K562 (cell line): ENCODE data around the gene CCNYL1. TPM values are rescaled to one million over a fixed set of nuclear protein-coding genes. Genes with fewer than 3 reads are reported as not detected.

Experiments
- KAT7 ChIP-seq: sonication (generic); formaldehyde crosslinking; IDR thresholded peaks from 2 replicates; pipeline ENCODE4 v1.8.0; 2022; ENCODE audit warnings: missing genetic modification reagents, mild to moderate bottlenecking, borderline replicate concordance
- MYC ChIP-seq, 2 experiments: fragments of 250-450 bp in 1 of 2; sonication (Bioruptor Pico) in 1 of 2; IDR thresholded peaks; 2 replicates each; pipeline versions ENCODE4 v1.5.1 to v1.6.1; 2012 to 2021; ENCODE audit warnings: low read depth in 2 of 2, borderline replicate concordance in 1 of 2, improper control_type of control experiment in 1 of 2, low read length in 1 of 2, mild to moderate bottlenecking in 1 of 2, moderate library complexity in 1 of 2
- NCOA6 ChIP-seq: fragments of 450-650 bp; IDR thresholded peaks from 2 replicates; pipeline ENCODE4 v1.6.1; 2017; ENCODE audit warnings: mild to moderate bottlenecking
- PML ChIP-seq: IDR thresholded peaks from 2 replicates; pipeline ENCODE4 v1.6.1; 2012; ENCODE audit warnings: low read length, inconsistent platforms
- POLR2H ChIP-seq: IDR thresholded peaks from 2 replicates; pipeline ENCODE4 v1.6.1; 2016; ENCODE audit warnings: missing genetic modification characterization, low read depth, mild to moderate bottlenecking, control low read depth, missing compliant biosample characterization, moderate library complexity
- TCF7L2 ChIP-seq: fragments of 150-350 bp; IDR thresholded peaks from 2 replicates; pipeline ENCODE4 v1.6.1; 2016; ENCODE audit warnings: low read depth, mild to moderate bottlenecking, low read length, moderate library complexity
- THRAP3 ChIP-seq: fragments of 450-650 bp; IDR thresholded peaks from 2 replicates; pipeline ENCODE4 v1.6.1; 2016; ENCODE audit warnings: mild to moderate bottlenecking, inconsistent platforms, borderline replicate concordance
- ZNF212 ChIP-seq: fragments of 450-650 bp; formaldehyde crosslinking; IDR thresholded peaks from 2 replicates; pipeline ENCODE4 v1.4.0; 2020; ENCODE audit warnings: mild to moderate bottlenecking
- ZNF561 ChIP-seq: fragments of 450-650 bp; formaldehyde crosslinking; conservative IDR thresholded peaks from 2 replicates; pipeline ENCODE4 v1.4.0; 2020; ENCODE audit warnings: mild to moderate bottlenecking, moderate library complexity
- polyA plus RNA-seq, 8 experiments: library from polyadenylated mRNA; depleted of rRNA in 4 of 8; stranded (reverse) in 5 of 8; unstranded in 3 of 8; fragments of >200 nt; fragmentation: Nextera tagmentation in 2 of 8; fragmentation: Illumina TruSeq in 1 of 8; extraction: Ambion mirVana in 2 of 8; extraction: Trizol in 1 of 8; gene quantifications; 2 replicates each; pipeline versions ENCODE4 v1.2.1 to v1.2.3, GENCODE V29; 2011 to 2014; ENCODE audit warnings: inconsistent platforms in 1 of 8, missing spikeins in 1 of 8
- total RNA-seq, 7 experiments: library from RNA; depleted of rRNA in 6 of 7; stranded (reverse); fragments of >200 nt in 6 of 7; fragmentation: Illumina TruSeq in 2 of 7; extraction: Trizol in 2 of 7; gene quantifications; 2 replicates each; pipeline versions ENCODE4 v1.2.1 to v1.2.3, GENCODE V29; 2011 to 2021; ENCODE audit warnings: low replicate concordance in 1 of 7
- TF ChIP-seq, protein P1 (sequence below): fragments of 450-650 bp; IDR thresholded peaks from 2 replicates; pipeline ENCODE4 v1.6.1; 2016; ENCODE audit warnings: mild to moderate bottlenecking, moderate library complexity
- TF ChIP-seq, protein P2 (sequence below): fragments of 450-650 bp; formaldehyde crosslinking; IDR thresholded peaks from 2 replicates; pipeline ENCODE4 v1.4.0; 2020; ENCODE audit warnings: mild to moderate bottlenecking, moderate library complexity
- TF ChIP-seq, protein P3 (sequence below): fragments of 250-450 bp; sonication (Bioruptor Pico); IDR thresholded peaks from 2 replicates; pipeline ENCODE4 v1.8.0; 2022; ENCODE audit warnings: moderate library complexity, mild to moderate bottlenecking, inconsistent platforms

The CCNYL1 gene
- total and polyA plus RNA-seq, 9 of the 15 experiments (the other 6 are each of a cell fraction or from before 2014, with no cell fraction given) = 1.9 to 7.5 (median 4.7) TPM

DNA sequence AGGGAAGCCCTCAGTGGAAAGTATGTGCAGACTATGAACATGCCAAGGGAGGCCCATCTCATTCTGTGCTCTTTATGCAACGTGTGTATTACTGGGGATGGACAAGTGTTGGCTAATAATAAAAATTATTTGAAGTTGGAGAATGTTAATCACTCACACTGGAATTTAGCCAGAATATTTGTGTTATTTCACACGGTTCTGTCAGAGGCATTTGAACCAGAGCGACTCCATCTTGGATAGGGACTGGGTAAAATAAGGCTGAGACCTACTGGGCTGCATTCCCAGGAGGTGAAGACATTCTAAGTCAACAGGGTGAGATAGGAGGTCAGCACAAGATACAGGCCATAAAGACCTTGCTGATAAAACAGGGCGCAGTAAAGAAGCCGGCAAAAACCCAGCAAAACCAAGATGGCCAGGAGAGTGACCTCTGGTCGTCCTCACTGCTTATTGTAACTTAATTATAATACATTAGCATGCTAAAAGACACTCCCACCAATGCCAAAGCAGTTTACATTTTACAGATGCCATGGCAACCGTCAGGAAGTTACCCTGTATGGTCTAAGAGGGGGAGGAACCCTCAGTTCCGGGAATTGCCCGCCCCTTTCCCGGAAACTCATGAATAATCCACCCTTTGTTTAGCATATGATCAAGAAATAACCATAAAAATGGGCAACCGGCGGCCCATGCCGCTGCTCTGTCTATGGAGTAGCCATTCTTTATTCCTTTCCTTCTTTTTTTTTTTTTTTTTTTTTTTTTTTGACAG, 60.8 kb downstream of the CCNYL1 start (continued):
- TF ChIP-seq, protein P1, sequence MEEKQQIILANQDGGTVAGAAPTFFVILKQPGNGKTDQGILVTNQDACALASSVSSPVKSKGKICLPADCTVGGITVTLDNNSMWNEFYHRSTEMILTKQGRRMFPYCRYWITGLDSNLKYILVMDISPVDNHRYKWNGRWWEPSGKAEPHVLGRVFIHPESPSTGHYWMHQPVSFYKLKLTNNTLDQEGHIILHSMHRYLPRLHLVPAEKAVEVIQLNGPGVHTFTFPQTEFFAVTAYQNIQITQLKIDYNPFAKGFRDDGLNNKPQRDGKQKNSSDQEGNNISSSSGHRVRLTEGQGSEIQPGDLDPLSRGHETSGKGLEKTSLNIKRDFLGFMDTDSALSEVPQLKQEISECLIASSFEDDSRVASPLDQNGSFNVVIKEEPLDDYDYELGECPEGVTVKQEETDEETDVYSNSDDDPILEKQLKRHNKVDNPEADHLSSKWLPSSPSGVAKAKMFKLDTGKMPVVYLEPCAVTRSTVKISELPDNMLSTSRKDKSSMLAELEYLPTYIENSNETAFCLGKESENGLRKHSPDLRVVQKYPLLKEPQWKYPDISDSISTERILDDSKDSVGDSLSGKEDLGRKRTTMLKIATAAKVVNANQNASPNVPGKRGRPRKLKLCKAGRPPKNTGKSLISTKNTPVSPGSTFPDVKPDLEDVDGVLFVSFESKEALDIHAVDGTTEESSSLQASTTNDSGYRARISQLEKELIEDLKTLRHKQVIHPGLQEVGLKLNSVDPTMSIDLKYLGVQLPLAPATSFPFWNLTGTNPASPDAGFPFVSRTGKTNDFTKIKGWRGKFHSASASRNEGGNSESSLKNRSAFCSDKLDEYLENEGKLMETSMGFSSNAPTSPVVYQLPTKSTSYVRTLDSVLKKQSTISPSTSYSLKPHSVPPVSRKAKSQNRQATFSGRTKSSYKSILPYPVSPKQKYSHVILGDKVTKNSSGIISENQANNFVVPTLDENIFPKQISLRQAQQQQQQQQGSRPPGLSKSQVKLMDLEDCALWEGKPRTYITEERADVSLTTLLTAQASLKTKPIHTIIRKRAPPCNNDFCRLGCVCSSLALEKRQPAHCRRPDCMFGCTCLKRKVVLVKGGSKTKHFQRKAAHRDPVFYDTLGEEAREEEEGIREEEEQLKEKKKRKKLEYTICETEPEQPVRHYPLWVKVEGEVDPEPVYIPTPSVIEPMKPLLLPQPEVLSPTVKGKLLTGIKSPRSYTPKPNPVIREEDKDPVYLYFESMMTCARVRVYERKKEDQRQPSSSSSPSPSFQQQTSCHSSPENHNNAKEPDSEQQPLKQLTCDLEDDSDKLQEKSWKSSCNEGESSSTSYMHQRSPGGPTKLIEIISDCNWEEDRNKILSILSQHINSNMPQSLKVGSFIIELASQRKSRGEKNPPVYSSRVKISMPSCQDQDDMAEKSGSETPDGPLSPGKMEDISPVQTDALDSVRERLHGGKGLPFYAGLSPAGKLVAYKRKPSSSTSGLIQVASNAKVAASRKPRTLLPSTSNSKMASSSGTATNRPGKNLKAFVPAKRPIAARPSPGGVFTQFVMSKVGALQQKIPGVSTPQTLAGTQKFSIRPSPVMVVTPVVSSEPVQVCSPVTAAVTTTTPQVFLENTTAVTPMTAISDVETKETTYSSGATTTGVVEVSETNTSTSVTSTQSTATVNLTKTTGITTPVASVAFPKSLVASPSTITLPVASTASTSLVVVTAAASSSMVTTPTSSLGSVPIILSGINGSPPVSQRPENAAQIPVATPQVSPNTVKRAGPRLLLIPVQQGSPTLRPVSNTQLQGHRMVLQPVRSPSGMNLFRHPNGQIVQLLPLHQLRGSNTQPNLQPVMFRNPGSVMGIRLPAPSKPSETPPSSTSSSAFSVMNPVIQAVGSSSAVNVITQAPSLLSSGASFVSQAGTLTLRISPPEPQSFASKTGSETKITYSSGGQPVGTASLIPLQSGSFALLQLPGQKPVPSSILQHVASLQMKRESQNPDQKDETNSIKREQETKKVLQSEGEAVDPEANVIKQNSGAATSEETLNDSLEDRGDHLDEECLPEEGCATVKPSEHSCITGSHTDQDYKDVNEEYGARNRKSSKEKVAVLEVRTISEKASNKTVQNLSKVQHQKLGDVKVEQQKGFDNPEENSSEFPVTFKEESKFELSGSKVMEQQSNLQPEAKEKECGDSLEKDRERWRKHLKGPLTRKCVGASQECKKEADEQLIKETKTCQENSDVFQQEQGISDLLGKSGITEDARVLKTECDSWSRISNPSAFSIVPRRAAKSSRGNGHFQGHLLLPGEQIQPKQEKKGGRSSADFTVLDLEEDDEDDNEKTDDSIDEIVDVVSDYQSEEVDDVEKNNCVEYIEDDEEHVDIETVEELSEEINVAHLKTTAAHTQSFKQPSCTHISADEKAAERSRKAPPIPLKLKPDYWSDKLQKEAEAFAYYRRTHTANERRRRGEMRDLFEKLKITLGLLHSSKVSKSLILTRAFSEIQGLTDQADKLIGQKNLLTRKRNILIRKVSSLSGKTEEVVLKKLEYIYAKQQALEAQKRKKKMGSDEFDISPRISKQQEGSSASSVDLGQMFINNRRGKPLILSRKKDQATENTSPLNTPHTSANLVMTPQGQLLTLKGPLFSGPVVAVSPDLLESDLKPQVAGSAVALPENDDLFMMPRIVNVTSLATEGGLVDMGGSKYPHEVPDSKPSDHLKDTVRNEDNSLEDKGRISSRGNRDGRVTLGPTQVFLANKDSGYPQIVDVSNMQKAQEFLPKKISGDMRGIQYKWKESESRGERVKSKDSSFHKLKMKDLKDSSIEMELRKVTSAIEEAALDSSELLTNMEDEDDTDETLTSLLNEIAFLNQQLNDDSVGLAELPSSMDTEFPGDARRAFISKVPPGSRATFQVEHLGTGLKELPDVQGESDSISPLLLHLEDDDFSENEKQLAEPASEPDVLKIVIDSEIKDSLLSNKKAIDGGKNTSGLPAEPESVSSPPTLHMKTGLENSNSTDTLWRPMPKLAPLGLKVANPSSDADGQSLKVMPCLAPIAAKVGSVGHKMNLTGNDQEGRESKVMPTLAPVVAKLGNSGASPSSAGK = no peak
- 0 out of 2 replicates have a peak, but pooled peaks have one; percentile 26 for TF ChIP-seq PML
- TF ChIP-seq, protein P2, sequence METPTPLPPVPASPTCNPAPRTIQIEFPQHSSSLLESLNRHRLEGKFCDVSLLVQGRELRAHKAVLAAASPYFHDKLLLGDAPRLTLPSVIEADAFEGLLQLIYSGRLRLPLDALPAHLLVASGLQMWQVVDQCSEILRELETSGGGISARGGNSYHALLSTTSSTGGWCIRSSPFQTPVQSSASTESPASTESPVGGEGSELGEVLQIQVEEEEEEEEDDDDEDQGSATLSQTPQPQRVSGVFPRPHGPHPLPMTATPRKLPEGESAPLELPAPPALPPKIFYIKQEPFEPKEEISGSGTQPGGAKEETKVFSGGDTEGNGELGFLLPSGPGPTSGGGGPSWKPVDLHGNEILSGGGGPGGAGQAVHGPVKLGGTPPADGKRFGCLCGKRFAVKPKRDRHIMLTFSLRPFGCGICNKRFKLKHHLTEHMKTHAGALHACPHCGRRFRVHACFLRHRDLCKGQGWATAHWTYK (CRISPR knock-in tag) = peak; percentile 100
- no peak for TF ChIP-seq NCOA6
- TF ChIP-seq ZNF212 (CRISPR knock-in tag) = peak; percentile 98
- TF ChIP-seq POLR2H (tag) = peak; percentile 95
- peak; percentile 99 for TF ChIP-seq ZNF561 (CRISPR knock-in tag)
- no peak for TF ChIP-seq MYC (IDR thresholded peaks at IDR 0.05; ENCODE audit: low read depth, low read length)
- TF ChIP-seq MYC (CRISPR knock-in tag; IDR thresholded peaks at IDR 0.05; ENCODE audit: borderline replicate concordance, low read depth) = peak; percentile 99
- TF ChIP-seq, protein P3, sequence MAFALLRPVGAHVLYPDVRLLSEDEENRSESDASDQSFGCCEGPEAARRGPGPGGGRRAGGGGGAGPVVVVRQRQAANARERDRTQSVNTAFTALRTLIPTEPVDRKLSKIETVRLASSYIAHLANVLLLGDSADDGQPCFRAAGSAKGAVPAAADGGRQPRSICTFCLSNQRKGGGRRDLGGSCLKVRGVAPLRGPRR (CRISPR knock-in tag) = peak; percentile 99
- TF ChIP-seq KAT7 (CRISPR knock-in tag) = no peak
- no peak for TF ChIP-seq THRAP3
- TF ChIP-seq TCF7L2 = no peak
